DOHH2 (cell line): ENCODE measurements around the gene MRPL57.
"Not testable (repeated sequence)": the region's sequence is repeated elsewhere in the genome, so short reads cannot be mapped to it uniquely, and the experiment has no call there.

Source experiments
- H3F3A ChIP-seq: fragments of 200-600 bp; sonication (generic), shearing (Covaris generic); 2 replicates; pipeline ENCODE4 v1.6.0; 2016; ENCODE audit warnings: antibody characterized with exemption, mild to moderate bottlenecking; ENCODE audit not compliant: control insufficient read depth, insufficient read depth
- H3K27ac ChIP-seq: fragments of 200-600 bp; sonication (generic); 2 replicates; pipeline ENCODE4 v1.5.1; 2014; ENCODE audit warnings: low read depth, mild to moderate bottlenecking, low read length, moderate library complexity
- H3K27me3 ChIP-seq: fragments of 200-600 bp; sonication (generic); 2 replicates; pipeline ENCODE4 v1.6.1; 2014; ENCODE audit warnings: mild to moderate bottlenecking, low read length, mixed read lengths; ENCODE audit not compliant: control insufficient read depth
- H3K36me3 ChIP-seq: fragments of 200-600 bp; sonication (generic); 2 replicates; pipeline ENCODE4 v1.6.1; 2014; ENCODE audit warnings: mild to moderate bottlenecking, low read length, moderate library complexity, mixed read lengths; ENCODE audit not compliant: control insufficient read depth
- H3K4me1 ChIP-seq: fragments of 200-600 bp; sonication (generic); 2 replicates; pipeline ENCODE4 v1.6.1; 2014; ENCODE audit warnings: mild to moderate bottlenecking, low read length, mixed read lengths; ENCODE audit not compliant: control insufficient read depth
- H3K4me2 ChIP-seq: fragments of 200-600 bp; sonication (generic); 2 replicates; pipeline ENCODE4 v1.6.0; 2014; ENCODE audit warnings: mild to moderate bottlenecking, low read length, moderate library complexity
- H3K4me3 ChIP-seq: fragments of 200-600 bp; sonication (generic); 2 replicates; pipeline ENCODE4 v1.5.1; 2014; ENCODE audit warnings: mild to moderate bottlenecking, low read length, mixed read lengths
- H3K79me2 ChIP-seq: fragments of 200-600 bp; sonication (generic); 2 replicates; pipeline ENCODE4 v1.6.1; 2014; ENCODE audit warnings: mild to moderate bottlenecking, low read length, mixed read lengths; ENCODE audit not compliant: control insufficient read depth
- H3K9me2 ChIP-seq: fragments of 200-600 bp; sonication (generic); replicated peaks from 2 replicates; pipeline ENCODE4 v1.6.1; 2014; ENCODE audit warnings: mild to moderate bottlenecking, low read length, mixed read lengths; ENCODE audit not compliant: control insufficient read depth
- H3K9me3 ChIP-seq: fragments of 200-600 bp; sonication (generic); 2 replicates; pipeline ENCODE4 v1.6.1; 2014; ENCODE audit warnings: antibody characterized with exemption, low read length, mixed read lengths; ENCODE audit not compliant: control insufficient read depth, insufficient read depth
- H4K20me1 ChIP-seq: fragments of 200-600 bp; sonication (generic); 2 replicates; pipeline ENCODE4 v1.6.0; 2014; ENCODE audit warnings: low read depth, mild to moderate bottlenecking, antibody characterized with exemption, low read length, moderate library complexity; ENCODE audit not compliant: control insufficient read depth, insufficient read depth
- EZH2phosphoT487 ChIP-seq: fragments of 200-600 bp; sonication (generic); IDR thresholded peaks from 2 replicates; pipeline ENCODE4 v1.6.1; 2017; ENCODE audit warnings: borderline replicate concordance, mild to moderate bottlenecking, antibody characterized with exemption, low read length, moderate library complexity, mixed read lengths
- TF ChIP-seq, protein P1 (sequence below): fragments of 200-600 bp; sonication (generic); IDR thresholded peaks from one replicate; pipeline ENCODE4 v1.5.1; 2014; ENCODE audit warnings: antibody characterized with exemption, mild to moderate bottlenecking, low read depth, low read length; ENCODE audit not compliant: poor library complexity, severe bottlenecking

Gene MRPL57

DNA sequence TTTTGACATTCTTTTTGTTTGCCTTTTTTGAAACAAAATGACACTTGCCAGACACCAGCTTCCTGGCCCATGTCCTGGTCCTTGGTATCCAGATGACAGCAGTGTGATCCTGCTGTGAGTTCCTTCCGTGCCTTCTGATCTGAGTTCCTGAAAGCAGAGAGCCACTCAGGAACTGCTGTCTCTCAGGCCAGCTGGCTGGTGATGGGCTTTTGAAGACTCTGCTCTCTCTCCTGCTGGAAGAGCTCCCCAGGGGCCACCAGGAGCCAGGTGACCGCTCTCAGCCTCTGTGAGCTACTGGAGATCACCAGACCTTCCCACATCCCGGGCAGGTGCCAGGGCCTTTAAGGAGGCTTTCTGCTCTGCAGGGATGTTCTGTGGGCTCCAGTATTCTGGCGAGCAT is 21.9 kb downstream of the MRPL57 start:
- not testable (repeated sequence) for H3K36me3 ChIP-seq, H3K4me1 ChIP-seq, H3K27ac ChIP-seq, H3F3A ChIP-seq, H3K4me2 ChIP-seq, H3K9me2 ChIP-seq, H4K20me1 ChIP-seq, H3K9me3 ChIP-seq, H3K79me2 ChIP-seq, H3K27me3 ChIP-seq, H3K4me3 ChIP-seq

GRCh38 chr13:21201456-21202190 is 25.2 kb downstream of the MRPL57 start:
- H3K27ac ChIP-seq, H3K9me3 ChIP-seq, H3F3A ChIP-seq, H3K4me1 ChIP-seq, H3K36me3 ChIP-seq, H3K4me3 ChIP-seq, H4K20me1 ChIP-seq, H3K4me2 ChIP-seq, H3K9me2 ChIP-seq, H3K27me3 ChIP-seq, H3K79me2 ChIP-seq: not testable (repeated sequence)

DNA sequence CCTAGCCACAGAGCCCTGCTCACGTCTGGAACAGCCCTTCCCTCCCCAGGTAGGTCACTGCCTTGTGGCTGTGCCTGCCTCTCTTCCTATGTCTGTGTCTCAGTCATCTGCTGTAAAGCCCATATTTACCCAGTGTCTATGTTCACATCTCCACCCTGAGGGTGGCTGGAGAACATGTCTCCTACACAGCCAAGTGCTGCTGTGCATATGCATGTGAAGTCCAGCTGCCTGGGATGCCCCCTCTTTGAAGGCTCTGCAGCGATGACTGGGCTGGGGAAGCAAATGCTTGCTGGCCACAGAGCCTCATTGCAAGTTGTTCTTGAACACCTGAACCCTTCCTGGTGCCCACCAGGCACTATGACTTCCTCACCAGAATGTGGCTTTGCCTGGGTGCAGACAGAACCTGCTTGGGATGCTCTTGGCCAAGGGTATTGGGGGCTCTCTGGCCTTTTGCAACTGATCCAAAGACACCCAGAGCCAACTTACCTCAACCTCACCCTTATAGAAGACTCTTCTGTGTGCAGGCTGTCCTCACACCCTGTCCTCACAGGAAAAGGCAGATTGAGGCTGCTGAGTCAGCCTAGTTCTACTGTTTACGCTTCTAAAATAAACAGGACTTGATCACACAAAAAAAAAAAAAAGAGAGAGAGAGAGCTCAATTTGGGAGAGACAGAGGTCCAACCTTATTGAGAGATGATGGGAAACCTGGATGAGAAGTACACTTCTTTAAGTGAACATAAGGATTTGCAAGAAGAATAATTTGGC is 26.5 kb downstream of the MRPL57 start:
- Histone ChIP-seq H3K27ac (no peak overlapping the region), H4K20me1 (no peaks in the 10 kb centered on the region), H3F3A (no peaks in the 10 kb centered on the region), H3K9me2 (no peaks in the 10 kb centered on the region), H3K79me2 (no peaks in the 10 kb centered on the region), H3K4me1 (no peaks in the 10 kb centered on the region), H3K27me3 (no peaks in the 10 kb centered on the region), H3K9me3 (no peaks in the 10 kb centered on the region; the same call in 1 of the 2 replicates), H3K4me3 (no peak overlapping the region), H3K36me3 (no peaks in the 10 kb centered on the region), H3K4me2 (no peak overlapping the region)
- no peak for TF ChIP-seq EZH2phosphoT487
- TF ChIP-seq, protein P1, sequence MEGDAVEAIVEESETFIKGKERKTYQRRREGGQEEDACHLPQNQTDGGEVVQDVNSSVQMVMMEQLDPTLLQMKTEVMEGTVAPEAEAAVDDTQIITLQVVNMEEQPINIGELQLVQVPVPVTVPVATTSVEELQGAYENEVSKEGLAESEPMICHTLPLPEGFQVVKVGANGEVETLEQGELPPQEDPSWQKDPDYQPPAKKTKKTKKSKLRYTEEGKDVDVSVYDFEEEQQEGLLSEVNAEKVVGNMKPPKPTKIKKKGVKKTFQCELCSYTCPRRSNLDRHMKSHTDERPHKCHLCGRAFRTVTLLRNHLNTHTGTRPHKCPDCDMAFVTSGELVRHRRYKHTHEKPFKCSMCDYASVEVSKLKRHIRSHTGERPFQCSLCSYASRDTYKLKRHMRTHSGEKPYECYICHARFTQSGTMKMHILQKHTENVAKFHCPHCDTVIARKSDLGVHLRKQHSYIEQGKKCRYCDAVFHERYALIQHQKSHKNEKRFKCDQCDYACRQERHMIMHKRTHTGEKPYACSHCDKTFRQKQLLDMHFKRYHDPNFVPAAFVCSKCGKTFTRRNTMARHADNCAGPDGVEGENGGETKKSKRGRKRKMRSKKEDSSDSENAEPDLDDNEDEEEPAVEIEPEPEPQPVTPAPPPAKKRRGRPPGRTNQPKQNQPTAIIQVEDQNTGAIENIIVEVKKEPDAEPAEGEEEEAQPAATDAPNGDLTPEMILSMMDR = no peak

DNA sequence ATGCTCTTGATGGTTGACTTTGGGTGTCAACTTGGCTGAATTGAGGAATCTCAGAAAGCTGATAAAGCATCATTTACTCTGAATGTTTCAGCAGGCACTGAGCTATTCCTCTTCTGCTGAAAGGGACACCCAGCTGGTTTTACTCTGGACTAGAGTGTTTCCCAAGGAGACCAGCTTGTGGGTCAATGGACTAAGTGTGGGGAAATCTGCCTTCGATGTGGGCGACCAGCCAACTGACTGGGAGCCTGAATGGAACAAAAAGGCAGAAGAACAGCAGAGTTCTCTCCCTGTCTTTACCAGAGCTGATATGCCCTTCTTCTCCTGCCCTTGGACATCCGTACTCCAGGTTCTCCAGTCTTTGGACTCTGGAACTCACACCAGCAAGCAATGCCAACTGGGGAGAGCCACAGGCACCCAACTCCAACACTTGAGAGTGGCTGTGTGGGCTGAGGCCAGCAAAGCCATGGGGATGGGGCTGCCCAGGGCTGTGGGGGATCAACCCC is 32.2 kb downstream of the MRPL57 start:
- H3K9me3 ChIP-seq = no peaks in the 10 kb centered on the region
- no peaks in the 10 kb centered on the region for H3K36me3 ChIP-seq
- no peak overlapping the region for H3K4me3 ChIP-seq
- H3K27me3 ChIP-seq = no peaks in the 10 kb centered on the region
- no peaks in the 10 kb centered on the region for H4K20me1 ChIP-seq
- H3F3A ChIP-seq = no peaks in the 10 kb centered on the region
- H3K4me1 ChIP-seq = no peaks in the 10 kb centered on the region
- no peaks in the 10 kb centered on the region for H3K9me2 ChIP-seq
- no peaks in the 10 kb centered on the region for H3K79me2 ChIP-seq
- TF ChIP-seq, protein P1 = no peak
- no peak for TF ChIP-seq EZH2phosphoT487
- no peak overlapping the region for H3K4me2 ChIP-seq
- H3K27ac ChIP-seq = no peak overlapping the region
